SH-SY5Y (cell line): ENCODE results near the gene LUC7L3.

Experiments
- GATA2 ChIP-seq: IDR thresholded peaks from 2 replicates; pipeline ENCODE4 v1.6.1; 2011; ENCODE audit warnings: mild to moderate bottlenecking, low read depth, low read length
- GATA3 ChIP-seq: IDR thresholded peaks from 2 replicates; pipeline ENCODE4 v1.6.1; 2011; ENCODE audit warnings: low read depth, mild to moderate bottlenecking, low read length, moderate library complexity

- no peak for TF ChIP-seq GATA2
- TF ChIP-seq GATA3: no peak
Measured at GRCh38 chr17:50767446-50767845, 48.0 kb downstream of the LUC7L3 start, which contains the start of gene ANKRD40CL.
